ENCODE measurements around the gene NHSL2.
"Not testable (repeated sequence)": the region's sequence is repeated elsewhere in the genome, so short reads cannot be mapped to it uniquely, and the experiment has no call there.

NHSL2 gene

DNA sequence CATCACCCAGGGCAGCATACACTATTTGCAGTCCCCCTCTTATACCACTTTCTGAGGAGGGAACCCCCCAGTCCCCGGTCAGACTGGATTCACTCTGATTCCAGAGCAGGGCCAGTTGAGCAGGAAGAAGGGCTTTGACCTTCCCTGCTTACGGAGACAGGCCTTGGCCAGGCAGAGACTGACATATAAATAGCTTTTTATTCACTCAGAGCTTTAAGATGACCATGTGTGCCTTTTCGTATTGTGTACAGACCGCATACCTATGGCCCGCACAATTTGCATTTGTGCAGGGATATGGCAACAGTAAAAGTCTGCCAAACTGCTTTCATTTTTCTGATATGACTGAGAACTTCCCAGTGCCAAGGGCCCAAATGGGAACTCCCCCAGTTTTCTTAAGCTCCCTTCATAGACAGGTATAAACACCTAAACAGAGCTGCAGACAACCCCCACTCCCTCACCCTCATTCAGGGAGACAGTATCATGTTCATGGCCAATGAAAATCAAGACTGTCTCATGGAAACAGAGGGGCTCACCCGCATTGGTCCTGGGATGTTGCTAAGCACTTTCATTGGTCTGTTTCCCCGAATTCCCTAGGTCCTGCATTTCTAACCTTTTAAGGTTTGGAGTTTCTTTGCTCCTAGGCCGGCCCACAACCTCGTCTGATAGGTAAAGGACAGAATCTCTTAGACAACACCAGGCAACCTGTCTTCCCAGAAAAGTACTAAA is 135.1 kb downstream of the NHSL2 start:
- no peak for DNase-seq

DNA sequence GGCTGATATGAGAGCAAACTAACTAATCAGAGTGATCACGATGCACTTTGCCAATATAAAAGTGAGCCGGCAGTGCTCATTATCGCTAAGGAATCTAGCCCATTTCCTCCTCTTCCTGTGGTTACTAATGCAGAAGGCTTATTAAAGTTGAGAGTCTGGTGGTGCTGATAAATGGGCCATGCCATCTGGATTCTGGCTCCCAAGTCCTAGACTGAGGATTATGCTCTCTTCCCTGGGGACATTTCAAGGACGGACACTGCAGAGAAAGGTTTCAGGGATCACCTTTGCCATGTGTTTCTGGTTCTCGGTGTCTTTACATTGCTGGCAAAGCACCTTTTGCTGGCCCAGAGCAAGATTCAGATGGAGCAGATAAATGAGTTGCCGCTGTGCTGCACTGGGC is 135.8 kb downstream of the NHSL2 start:
- DNase-seq: no peak

DNA sequence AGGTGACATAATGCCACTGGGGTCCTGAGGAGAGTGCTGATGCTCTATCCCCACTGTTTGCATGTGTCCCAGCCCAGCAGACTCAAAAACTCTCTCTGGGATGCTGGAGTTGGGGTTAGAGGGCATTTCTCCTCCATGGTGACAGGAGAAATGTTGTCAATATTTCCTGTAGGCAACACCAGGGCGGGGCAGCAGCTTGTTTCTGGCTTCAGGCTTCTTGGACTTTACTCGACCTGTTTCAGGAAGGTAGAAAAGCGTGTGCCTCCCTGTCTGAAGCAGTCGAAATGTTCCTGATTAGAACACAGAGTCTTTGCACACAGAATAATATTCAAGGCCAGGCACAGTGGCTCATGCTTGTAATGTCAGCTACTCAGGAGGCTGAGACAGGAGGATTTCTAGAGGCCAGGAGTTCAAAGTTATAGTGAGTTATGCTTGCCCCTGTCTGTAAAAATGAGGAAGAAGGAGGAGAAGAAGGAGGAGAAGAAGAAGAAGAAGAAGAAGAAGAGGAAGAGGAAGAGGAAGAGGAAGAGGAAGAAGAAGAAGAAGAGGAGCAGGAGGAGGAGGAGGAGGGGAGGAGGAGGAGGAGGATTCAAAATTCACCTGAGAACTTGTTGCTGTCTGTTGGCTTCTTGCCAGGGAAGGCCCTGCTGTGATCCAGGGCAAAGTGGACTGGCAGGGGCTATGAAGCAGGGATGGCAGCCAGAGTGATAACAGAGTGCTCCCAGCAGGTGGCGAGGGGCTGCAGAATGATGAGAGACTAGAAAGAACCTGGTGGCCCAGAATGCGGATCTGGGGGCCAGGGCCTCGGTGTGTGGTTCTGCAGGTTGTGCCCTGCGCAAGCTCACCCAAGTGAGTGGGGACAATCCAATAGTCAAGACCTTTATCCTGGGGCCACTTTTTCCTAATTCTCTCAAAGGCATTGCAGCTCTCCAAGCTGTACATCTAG is 138.1 kb downstream of the NHSL2 start:
- DNase-seq: no peak

DNA sequence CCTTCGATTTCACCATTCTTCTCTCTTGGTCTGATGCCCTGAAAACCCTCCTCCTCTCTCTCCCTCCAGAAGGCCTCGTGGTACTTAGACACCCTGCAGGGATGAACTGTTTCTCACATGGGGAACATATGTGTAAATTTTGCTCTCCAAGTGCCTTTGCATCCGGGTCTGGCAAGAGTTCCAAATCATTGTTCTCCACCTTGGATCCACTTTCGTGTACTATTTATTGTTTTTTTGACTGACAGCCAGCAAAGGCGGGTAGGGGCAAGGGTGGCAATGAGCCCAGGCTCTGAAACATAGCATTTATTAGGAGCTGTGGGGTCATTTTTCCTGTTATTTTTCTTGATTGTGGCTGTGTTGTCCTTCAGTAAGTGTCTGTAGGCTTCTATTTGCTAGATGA is 139.4 kb downstream of the NHSL2 start:
- no peak for DNase-seq

DNA sequence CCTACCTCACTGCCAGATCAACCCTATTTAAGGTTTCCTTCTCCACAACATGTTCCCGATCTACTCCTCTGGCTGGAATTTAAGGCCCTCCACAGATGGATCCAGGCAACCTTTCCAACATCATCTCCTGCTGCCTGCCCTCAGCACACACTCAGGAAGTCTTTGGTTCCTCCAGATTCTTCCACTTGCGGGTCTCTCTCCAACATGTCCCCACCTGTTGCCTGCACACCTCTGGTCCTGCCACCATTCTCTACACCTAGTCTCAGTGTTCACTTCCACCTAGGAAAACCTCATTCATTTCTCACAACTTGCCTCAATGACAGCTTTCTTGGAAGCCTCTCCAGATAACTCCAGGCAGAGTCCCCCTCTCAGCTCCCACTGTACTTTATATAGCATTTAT is 140.9 kb downstream of the NHSL2 start:
- DNase-seq: no peak

DNA sequence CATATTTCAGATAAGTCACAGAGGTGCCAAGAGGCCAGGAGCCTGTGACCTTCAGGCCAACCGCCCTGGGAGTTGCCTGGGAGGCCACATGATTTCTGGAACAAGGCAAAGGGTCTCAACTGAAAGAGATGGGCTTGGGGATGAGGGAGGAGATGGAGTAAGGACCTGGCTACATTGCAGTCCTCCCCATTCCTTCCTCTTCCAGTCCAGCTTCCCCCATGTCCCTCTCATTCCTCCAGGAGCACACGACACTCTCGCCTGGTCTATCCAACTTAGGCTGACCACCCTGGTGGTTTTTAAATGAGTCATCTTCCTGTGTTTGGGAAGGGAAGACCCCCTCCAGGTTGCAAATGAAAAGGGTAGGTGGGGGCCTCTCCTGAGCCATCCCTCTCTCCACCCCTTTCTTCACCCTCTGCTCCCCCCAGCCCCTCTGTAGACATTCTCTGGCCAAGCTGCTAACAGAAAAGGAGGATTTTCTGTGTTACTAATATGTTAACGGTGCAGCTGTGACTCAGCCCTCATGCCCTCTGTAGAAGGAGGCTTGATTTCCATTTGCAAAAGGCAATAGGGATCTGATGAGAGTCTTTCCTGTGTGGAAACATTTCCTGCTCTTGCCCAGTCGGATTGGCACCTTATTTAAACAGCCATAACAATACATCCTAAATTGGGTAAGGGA is 141.9 kb downstream of the NHSL2 start:
- no peak for DNase-seq

DNA sequence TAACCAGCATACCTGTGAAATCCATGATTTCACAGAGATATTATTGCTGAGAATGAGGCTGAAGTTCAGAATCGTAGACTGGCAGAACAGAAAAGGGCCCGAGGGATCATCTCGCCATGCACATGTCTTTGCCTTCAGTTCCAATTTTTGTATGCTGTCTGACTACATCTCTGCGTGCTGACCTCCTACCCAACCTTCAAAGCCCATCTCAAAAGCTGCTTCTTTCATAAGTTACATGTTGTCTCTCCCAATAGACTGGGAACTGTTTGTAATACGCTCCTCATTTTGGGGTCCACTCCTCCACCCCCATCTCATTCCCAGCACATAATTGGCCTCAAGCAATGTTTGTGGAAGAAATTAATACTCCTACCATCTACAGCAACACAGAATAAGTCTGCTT is 142.9 kb downstream of the NHSL2 start:
- DNase-seq: no peak

DNA sequence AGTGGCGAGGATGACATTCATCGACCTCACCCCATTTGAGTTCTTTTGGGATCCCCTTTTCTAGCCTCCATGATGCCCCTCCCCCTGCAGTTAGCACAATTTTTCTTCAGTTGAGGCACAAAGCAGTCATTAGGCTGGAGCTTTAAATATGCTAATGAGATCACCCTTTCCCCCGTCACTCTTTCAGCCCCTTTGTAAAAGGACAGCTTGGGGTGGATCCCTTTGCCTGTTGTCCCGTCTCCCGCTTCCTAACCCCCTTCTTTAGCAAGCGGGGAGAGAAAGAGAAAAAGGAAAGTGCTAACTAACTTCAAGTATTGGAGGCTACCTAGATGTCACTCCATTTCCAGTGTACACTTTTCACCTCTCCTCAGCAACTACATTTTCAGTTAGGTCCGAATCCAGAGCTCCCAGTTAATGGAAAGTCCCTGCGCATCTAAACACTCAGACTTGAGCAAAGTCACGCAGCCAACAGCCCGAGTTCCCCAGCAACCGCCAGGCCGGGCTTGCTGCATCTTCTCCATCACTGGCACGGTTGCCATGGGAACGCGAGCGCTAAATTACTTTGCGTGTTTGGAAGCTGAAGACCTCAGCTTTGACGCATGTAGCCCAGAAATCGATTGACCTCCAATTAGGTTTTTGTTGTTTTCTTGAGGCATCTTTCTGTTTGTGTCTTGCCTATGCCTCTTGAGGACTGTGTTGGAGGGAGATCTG is 144.3 kb downstream of the NHSL2 start:
- no peak for DNase-seq

DNA sequence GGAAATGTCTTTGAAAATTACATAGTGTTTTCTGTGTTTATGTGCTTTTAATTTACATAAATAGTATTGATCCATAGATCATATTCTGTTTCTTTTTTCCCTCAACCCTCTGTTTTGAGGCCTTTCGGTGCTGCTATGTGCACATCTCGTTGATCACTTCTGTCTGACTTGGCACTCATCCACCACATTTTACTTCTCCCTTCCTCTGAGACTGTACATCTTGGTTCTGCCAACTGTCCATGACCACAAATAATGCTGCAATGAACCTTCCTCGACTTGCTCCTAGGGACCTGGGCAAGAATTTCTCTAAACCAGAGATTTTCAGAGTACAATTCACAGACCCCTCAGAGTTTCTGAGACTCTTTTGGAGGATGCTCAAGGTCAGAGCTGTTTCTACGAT is 146.7 kb downstream of the NHSL2 start:
- DNase-seq: no peak

DNA sequence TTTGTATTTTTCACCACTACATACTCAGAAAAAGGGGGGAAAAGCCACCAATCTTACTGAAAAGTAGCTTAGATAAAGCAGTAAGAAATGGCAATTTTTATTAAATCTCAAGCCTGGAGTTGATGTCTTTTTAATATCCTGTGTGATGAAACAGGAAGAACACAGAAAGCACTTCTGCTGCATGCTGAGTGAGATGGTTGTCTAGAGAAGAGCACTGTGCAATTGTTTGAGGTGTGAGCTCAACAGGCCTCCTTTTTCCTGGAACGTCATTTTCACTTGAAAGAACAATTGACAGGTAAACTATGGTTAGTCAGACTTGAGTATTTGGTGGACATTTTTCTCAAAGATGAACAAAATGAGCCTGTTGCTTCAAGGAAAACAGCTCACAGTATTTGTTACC is 147.2 kb downstream of the NHSL2 start:
- DNase-seq: no peak

DNA sequence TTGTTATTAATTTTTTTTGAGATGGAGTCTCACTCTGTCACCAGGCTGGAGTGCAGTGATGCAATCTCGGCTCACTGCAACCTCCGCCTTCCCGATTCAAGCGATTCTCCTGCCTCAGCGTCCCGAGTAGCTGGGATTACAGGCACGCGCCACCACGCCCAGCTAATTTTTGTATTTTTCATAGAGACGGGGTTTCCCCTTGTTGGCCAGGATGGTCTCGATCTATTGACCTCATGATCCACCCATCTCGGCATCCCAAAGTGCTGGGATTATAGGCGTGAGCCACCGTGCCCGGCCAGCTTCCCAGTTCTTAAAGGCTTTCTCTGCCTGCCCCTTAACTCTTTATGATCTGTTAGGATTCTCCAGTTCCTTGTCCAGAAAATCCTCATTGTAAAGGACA is 147.7 kb downstream of the NHSL2 start:
- DNase-seq: not testable (repeated sequence)

DNA sequence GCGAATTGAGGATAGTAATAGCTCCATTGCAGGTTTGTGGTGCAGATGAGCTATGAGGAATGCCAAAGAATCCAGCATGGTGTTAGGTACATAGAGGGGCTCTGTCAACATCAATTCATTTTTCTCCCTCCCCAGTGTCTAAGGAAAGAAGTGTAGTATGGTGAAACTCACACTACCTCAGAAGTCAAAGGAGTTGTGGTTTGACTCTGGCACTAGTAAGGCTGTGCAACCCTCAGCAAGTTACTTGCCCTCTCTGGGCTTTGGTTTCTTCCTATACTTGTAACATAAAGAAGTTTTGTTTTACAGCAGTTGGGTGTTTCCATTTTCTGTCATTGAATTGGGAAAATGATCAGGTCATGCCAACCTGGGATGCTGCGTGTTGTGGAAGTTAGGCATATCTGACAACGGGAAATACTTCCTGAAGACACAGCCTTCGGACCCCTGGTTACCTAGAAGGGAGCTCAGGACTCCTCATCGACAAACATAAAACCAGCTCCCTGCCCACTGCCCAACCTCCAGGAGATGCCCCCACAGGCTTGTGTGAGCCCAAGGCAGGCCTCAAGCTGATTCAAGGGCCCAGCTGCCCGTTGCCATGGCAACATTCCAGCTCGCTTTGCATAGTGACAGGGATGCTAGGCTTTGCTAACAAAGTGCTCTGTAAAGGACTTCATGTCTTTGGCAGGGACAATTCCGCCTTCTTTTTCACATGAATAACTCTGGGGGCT is 149.7 kb downstream of the NHSL2 start:
- DNase-seq: no peak

DNA sequence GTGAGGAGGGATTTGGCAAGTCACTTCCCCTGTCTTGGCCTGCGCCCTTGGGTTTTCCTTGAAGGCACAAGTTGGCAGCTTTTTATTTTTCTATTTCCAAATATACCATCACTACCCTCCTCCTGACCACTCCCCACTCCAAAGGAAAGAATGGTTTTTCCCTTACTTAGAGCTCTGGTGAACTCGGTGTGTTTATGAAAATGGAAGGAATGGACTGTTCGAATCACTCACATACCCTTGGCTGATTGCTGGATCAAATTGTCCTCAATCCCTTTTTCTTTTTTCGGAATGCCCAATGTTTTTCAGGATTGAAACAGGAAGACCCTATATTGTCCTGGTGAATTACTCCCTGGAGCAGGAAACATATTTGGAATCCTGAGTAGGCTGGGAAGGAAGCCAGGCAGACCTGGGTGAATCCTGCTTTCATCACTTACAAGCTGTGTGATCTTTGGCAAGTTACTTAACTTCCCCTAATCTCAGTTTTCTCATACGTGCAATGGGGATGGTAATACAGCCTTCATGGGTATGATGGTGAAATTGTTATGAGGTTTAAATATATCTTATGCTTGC is 150.4 kb downstream of the NHSL2 start:
- DNase-seq: no peak

DNA sequence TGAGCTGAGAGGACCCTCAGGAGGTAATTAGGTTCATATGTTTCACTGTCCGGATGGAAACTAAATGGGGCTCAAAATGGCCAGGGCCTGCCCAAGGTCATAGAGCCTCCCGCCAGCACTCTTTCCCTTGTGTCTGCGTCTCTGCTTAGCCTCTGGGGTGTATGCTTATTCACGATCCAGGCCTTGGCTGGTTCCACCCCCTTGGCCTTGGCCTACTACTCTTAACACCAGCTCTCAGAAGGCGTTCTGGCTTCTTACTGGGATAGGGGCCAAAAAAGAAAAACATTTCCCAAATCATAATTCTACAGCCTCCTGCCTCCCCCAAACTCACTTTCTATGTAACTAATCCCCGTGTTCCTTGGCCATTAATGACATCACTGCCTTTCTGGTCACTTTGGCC is 152.3 kb downstream of the NHSL2 start:
- no peak for DNase-seq

DNA sequence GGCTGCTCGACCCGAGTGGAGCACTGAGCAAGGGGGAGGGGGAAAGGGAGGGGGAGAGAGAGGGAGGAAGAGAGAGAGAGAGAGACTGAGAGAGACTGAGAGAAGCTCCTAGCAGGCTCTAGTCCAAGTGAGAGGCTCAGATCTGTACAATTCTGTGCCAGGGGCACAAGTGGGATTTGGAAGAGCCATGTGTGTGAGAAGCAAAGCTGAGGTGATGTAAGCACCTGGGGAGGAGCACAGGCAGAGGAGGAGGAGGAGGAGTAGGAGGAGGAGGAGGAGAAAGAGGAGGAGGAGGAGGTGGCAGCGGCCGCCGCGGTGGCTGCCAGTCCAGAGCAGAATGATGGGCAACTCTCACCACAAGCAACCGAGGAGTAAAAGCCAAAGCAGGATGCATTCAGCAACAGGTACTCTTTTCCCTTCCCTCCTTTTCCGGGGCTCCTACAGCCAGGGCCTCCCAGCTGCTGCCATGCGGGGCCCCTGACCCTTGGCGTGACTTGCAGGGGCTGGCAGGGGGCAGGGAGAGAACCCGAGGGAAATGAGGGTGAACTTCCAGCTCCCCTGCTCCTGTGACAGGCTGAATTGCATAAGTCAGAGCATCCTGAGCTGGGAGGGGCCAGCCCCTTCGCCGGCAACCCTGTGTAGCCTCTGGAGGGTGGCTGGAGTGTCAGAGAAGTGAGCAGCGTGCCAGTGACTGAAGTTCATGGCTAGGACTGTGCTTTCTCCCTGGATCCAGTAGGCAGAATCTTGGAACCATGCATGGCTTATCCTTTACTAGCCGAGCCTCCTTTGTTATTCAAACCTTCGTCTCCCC is 158.9 kb downstream of the NHSL2 start:
- no peak for DNase-seq

DNA sequence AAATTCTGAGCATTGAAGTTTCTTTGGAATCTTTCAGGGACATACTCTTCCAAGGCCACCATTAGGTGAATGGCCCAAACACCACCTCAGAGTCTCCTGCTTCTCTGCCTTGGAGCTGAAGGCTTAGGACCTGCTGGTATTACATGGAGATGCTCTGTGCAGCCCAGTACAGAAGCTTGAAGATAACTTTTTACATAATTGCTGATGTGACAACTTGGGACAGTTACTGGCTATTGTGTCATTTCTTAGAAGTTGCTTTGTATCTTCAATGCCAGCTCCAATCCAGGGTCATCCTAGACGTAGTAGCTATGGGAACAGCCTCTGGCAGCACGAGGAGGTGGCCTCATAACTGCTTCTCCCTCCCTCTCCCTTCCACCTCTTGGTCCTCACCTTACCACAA is 160.6 kb downstream of the NHSL2 start:
- DNase-seq: no peak

DNA sequence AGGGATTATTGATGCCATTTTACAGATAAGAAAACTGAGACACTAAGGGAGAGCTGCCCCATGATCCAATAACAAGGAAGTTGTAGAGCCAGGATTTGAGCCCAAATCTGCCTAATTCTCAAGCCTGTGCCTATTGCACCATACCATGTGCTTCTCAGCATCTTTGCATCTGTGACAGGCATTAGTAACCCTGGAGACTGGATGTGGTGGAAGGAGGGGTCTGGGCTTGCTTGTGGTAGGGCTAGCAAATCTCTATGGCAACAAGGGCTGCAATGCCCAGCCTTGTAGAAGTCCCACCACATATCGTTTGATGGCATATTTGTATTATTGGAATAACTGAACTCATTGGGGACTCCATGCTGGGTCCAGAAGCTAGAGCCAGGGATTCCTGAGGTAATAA is 163.0 kb downstream of the NHSL2 start:
- DNase-seq: no peak

DNA sequence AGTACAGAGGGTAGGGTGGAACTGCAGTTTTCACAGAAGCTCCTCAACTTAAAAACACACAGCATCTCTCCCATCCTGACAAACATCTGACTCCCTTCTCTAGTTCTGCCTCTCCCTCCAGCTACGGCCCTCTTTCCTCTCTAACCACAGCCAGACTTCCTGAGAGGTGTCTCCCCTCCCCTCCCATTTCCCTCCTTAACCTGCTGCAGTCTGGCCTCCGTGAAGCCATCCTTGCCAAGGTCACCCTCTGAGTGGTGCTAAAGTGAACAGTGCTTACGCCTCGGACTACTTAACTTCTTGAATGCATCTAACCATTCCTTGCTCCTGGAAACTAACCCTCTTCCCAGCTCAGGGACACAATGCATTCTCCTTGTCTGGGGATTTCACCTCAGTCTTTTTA is 167.8 kb downstream of the NHSL2 start:
- DNase-seq: no peak

DNA sequence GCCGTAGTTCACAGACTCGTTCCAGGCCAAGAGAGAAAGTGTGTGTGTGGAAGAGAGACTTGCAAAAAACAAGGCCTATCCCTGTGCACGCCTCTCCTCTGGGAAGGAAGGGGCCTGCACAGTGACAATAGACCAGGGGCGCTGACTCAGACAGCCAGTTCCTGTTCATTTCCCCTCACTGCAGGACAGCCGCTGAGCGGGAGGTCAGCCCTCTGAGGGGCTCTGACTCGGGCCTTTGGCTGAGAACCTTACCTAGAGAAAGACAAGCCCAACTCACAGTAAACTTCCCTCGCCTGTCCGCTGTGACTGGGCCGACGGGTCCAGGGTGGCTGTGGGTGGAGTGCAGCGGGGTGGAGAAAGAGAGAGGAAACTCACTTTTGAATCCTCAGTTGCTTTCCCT is 169.0 kb downstream of the NHSL2 start:
- DNase-seq: no peak

DNA sequence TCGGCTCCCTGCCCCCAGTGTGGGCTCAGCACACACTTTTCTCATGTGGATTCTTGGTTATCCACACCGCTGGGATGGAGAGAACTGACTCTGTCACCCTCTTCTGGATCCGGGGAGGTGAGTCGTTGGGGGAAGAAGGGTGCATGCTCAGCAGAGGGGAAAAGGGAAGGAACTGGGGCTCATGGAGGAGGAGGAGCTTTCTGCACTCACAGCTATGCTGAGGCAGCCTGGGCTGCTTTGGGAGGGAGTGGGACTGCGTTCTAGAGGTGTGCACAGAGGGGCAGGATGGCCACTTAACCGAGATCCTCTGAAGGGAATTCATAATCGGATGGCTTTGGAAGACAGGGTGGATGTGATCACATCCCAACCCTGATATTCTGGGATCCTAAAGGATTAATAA is 169.5 kb downstream of the NHSL2 start:
- no peak for DNase-seq

DNA sequence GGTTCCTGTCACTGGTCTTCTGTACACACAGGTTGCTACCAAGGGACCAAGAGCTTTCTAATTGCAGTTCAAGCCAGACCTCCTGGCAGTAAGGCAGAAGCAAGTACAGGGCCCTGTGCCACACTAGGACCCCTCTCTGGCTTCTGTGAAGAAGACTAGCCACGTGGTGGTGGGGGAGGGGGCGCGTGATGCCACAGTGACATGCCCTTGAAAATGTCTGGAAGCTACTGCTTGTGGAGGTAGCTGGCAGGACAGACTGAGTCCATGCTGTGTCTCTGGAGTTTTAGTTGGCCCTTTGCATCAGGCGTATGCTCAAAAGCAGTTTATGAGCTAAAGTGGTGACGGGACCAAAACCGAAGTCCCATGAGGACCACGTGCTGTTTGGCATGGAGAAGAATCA is 170.2 kb downstream of the NHSL2 start:
- DNase-seq: no peak

Data from NK-92 treated with Interleukin-12 subunit alpha and Interleukin-12 subunit beta, amount 100 ng/mL, for 24 hours (cell line).